ENCODE measurements around the gene PHF23.

PHF23 gene

DNA sequence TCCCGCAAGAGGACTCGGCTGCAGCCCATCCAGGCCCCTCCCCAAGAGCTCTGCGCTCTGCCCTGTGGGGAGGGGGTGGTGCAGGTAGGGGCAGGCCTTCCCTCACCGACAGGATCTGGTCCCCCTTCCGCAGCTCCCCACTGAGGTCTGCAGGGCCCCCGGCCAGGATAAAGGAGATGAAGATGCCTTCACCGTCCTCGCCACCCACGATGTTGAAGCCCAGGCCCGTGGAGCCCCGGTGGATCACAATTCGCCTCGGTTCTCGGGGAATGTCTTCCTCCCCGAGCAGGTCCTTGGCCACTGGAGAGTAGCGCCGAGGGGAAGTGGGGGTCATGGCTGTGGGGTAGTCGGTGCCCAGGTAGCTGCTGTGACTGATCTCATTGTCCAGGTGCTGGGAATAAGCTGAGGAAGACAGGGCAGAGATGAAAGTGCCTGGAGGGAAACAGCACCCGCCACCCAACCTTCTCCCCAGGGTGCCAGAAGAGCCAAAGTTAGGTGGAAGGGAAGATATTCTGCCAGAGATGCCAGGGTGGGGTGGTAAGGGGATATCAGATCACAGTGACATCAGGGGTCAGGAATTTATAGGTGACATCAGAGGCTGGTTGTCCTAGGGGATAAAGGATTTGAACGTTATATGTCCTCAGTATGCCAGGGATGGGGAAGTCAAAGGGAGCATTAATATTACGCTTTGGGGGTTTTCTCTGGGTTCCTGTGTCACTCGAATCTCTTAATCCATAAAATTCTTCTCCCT is 42.4 kb downstream of the PHF23 start:
- no peak for DNase-seq

DNA sequence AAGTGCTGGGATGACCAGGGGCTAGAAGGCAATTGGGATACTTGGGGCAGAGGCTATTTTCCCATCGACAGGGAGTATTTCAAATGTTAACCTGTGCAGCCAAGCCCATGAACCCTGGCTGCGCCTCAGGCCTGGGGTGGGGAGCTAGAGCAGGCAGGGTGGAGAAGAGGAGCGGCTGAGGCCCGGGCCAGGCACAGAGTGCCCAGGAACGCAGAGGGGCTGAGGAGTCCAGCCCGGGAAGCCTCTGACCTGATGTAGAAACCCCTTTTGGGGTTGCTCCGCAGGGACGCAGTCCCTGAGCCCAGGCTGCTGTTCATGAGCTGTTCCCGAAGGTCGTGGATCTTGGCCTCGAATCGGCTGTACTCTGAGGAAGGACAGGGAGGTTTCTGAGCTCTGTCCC is 43.3 kb downstream of the PHF23 start:
- no peak for DNase-seq

DNA sequence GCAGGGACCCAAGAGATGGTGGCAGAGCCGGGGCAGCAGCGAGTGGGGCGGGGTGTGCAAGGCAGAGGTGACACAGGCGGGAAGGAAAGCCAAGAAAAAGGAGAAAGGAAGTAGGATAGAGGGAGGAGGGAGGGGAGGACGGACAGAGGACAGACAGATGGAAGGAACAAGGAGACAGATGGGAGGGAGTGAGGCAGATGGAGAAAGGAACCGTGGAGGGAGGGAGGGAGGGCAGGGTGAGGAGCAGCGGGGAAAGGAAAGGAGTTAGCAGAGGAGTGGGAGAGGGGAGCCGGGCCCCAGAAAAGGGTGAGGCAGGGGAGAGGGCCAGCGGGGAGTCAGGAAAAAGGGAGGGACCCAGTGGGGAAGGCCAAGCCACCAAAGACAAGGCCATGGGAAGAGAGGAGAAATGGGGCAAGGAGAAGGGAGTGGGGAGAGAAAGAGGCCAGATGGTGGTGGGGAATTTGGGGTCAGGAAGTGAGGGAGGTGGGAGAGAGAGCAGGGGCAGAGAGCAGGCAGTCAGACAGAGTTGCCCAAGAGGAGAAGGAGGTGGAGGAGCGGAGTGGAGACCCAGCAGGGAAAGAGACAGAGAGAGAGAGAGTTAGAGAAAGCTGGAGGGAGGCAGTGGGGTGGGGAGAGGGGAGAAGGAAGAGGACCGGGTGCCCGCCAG is 46.9 kb downstream of the PHF23 start:
- DNase-seq: peak; percentile 95

DNA sequence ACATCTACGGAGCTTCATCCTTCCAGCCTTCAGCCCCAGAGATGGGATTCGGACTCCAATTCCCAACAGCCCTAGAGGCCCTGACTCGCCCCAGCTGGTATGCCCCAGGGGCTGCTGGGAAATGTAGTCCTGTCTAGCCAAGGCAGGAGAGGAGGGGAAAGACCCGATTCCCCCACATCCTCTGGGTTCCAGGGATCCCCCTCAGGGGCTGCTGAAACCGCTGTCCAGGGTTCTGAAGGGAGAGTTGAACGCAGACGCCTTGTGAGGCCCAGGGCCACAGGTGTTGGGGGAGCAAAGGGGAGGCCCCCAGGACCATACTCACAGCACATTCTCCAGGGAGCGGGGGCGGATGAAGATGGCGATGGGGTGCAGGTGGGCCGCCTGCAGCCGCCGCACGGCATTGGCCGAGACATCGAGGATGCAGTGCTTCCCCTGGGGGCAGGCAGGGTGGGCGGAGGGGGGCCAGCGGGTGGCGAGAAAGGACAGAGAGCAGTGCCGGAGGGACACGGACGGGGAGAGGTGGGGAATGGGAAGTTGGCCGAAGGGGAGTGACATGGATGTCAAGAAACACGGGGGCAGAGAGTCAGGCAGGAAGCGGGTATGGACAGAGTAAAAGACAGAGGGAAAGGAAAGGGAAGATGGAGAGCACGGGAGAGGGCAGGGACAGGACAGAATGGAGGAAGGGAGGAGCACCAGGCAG is 47.5 kb downstream of the PHF23 start:
- peak; percentile 88 for DNase-seq

DNA sequence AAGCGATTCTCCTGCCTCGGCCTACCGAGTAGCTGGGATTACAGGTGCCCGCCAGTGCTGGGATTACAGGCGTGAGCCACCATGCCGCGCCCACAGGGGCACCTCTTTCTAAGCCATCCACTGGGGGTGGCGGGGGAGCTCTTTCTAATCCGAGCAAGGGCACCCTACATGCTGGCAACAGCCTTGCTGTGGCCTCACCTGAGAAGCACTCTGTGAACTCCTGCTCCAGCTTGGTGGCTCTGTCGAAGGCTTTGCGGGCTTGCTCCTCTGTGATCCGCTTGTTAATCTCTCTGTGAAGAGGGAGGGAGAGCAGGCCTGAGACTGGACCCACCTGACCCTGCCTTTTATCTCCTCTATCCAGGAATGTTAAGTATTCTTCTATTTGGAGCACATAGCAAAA is 48.2 kb downstream of the PHF23 start:
- no peak for DNase-seq

DNA sequence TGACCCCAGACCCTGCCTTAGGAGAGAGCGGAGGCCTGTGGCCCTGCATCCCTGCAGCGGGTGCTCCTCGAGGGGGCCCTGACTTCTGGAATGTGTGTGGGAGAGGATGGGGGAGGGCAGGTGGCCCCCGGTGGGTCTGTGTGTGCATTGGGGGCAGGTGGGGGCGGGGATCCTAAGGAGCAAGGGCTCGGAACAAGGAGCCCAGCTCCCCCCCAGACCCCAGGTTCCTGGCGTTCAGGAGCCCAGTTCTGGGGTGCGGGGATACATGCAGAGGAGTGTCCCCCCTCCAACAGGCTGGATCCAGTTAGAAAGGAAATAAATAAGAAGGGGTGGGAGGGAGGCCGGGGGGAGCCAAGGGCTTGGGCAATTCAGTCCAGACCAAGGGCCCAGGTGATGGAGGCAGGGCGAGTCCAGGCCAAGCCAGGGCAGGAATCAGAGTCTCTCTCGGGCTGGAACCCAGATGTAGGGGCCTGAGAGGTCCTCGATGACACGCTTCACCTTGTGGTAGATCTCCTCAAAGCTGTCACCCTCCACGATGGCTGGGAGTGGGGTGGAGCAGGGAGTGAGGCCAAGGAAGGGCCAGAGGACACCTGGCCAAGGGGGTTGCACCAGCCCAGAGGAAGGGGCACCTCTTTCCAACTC is 48.9 kb downstream of the PHF23 start:
- no peak for DNase-seq

DNA sequence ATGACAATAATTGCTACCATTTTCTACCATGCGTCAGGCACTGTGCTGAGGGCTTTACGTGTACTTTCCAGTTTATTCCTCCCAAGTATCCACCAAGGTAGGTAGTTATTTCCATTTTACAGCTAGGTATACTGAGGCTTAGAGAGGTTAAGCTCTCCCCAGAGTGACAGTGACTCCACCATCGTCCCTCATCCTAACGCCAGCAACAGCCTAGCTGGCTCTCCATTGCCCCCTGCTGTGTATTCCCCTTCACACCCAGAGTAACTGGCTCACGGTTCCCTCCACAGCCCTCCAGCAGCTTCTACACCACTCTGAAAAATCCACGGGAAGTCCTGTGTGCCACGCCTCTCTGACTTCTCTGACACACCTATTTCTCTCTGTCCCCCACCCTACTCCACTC is 53.0 kb downstream of the PHF23 start:
- DNase-seq: no peak
